Right lobe of liver (tissue), 4 donors: Measurements from ENCODE around the gene CBS.

Experiments used
- POLR2A ChIP-seq: fragments of 450-650 bp; IDR thresholded peaks from one replicate; pipeline ENCODE4 v1.6.1; 2017; ENCODE audit warnings: antibody characterized with exemption, mild to moderate bottlenecking
- TF ChIP-seq, protein P1 (sequence below), 4 donors: fragments of 200-600 bp in 3 of 4; fragments of 450-650 bp in 1 of 4; IDR thresholded peaks; one replicate each; pipeline versions ENCODE4 v1.5.1 to v1.8.0; 2016 to 2022; ENCODE audit warnings: antibody characterized with exemption in 4 of 4, mild to moderate bottlenecking in 2 of 4
- donor health status: DM: no; HTN: no; CAD: no.
- donor health status: DM: no; HTN: no; CAD: no.
- donor health status: DM: no; HTN: yes; CAD: no.

- TF ChIP-seq, protein P1, sequence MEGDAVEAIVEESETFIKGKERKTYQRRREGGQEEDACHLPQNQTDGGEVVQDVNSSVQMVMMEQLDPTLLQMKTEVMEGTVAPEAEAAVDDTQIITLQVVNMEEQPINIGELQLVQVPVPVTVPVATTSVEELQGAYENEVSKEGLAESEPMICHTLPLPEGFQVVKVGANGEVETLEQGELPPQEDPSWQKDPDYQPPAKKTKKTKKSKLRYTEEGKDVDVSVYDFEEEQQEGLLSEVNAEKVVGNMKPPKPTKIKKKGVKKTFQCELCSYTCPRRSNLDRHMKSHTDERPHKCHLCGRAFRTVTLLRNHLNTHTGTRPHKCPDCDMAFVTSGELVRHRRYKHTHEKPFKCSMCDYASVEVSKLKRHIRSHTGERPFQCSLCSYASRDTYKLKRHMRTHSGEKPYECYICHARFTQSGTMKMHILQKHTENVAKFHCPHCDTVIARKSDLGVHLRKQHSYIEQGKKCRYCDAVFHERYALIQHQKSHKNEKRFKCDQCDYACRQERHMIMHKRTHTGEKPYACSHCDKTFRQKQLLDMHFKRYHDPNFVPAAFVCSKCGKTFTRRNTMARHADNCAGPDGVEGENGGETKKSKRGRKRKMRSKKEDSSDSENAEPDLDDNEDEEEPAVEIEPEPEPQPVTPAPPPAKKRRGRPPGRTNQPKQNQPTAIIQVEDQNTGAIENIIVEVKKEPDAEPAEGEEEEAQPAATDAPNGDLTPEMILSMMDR (IDR thresholded peaks at IDR 0.05) = no peak
- TF ChIP-seq POLR2A = no peak
These were observed 70.7 kb downstream of the CBS start for GRCh38 chr21:43004926-43005325.
